PFSK-1 (cell line): Measurements from ENCODE around the gene NECAB2.

Source experiments
- FOXP2 ChIP-seq: optimal IDR thresholded peaks from 2 replicates; pipeline ENCODE3; 2011; ENCODE audit warnings: borderline replicate concordance, control low read depth, inconsistent platforms; ENCODE audit not compliant: insufficient read depth; ENCODE audit errors: extremely low read length, extremely low read depth
- POLR2AphosphoS5 ChIP-seq: IDR thresholded peaks from 2 replicates; pipeline ENCODE4 v1.6.1; 2012; ENCODE audit warnings: low read depth, mild to moderate bottlenecking, control low read depth, low read length, moderate library complexity
- REST ChIP-seq, 2 experiments: IDR thresholded peaks; 2 replicates each; pipeline versions ENCODE4 v1.6.1 to v1.8.0; 2011 to 2012; ENCODE audit warnings: low read depth in 2 of 2, low read length in 2 of 2, control low read depth in 1 of 2, inconsistent platforms in 1 of 2, mild to moderate bottlenecking in 1 of 2, moderate library complexity in 1 of 2; ENCODE audit not compliant: insufficient read depth in 1 of 2
- SIN3A ChIP-seq: IDR thresholded peaks from 2 replicates; pipeline ENCODE4 v1.6.1; 2012; ENCODE audit warnings: mild to moderate bottlenecking, low read length, moderate library complexity, borderline replicate concordance; ENCODE audit not compliant: insufficient read depth
- TAF1 ChIP-seq: IDR thresholded peaks from 2 replicates; pipeline ENCODE4 v1.6.1; 2012; ENCODE audit warnings: low read length, control low read depth, borderline replicate concordance; ENCODE audit not compliant: insufficient read depth

Gene NECAB2

GRCh38 chr16:83989300-83989699, 21.3 kb downstream of the NECAB2 start:
- no peak for TF ChIP-seq SIN3A
- TF ChIP-seq POLR2AphosphoS5 = no peak
- no peak for TF ChIP-seq FOXP2
- TF ChIP-seq TAF1 = no peak
- TF ChIP-seq REST (IDR thresholded peaks at IDR 0.05; ENCODE audit: insufficient read depth in 1 of 2, low read depth in 2 of 2, low read length in 2 of 2) = no peak

GRCh38 chr16:83990492-83990891, 22.4 kb downstream of the NECAB2 start:
- TF ChIP-seq FOXP2 = no peak
- no peak for TF ChIP-seq POLR2AphosphoS5
- no peak for TF ChIP-seq REST (IDR thresholded peaks at IDR 0.05; ENCODE audit: insufficient read depth in 1 of 2, low read depth in 2 of 2, low read length in 2 of 2)
- TF ChIP-seq SIN3A = no peak
- TF ChIP-seq TAF1 = no peak

GRCh38 chr16:83992624-83993023, 24.6 kb downstream of the NECAB2 start:
- TF ChIP-seq SIN3A = no peak
- no peak for TF ChIP-seq FOXP2
- no peak for TF ChIP-seq POLR2AphosphoS5
- no peak for TF ChIP-seq REST (IDR thresholded peaks at IDR 0.05; ENCODE audit: insufficient read depth in 1 of 2, low read depth in 2 of 2, low read length in 2 of 2)
- no peak for TF ChIP-seq TAF1

GRCh38 chr16:83994087-83994486, 26.0 kb downstream of the NECAB2 start:
- TF ChIP-seq TAF1 (no peak), FOXP2 (no peak), REST (IDR thresholded peaks at IDR 0.05; ENCODE audit: insufficient read depth in 1 of 2, low read depth in 2 of 2, low read length in 2 of 2) (no peak), SIN3A (no peak), POLR2AphosphoS5 (no peak)

GRCh38 chr16:83994703-83995102, 26.7 kb downstream of the NECAB2 start:
- TF ChIP-seq TAF1 (no peak), FOXP2 (no peak), REST (IDR thresholded peaks at IDR 0.05; ENCODE audit: insufficient read depth in 1 of 2, low read depth in 2 of 2, low read length in 2 of 2) (no peak), SIN3A (no peak), POLR2AphosphoS5 (no peak)
